WTC11 (cell line): ENCODE measurements around the gene ABCG4. TPM values are rescaled to one million over a fixed set of nuclear protein-coding genes. Genes with fewer than 3 reads are reported as not detected.

ENCODE experiments used
- ATAC-seq: fragments of 200-7000 bp; cut with Tn5 transposase; 2 replicates; pipeline ENCODE4 v1.10.0; 2021; ENCODE audit warnings: mild to moderate bottlenecking, moderate library complexity
- CTCF ChIA-PET: fragments of 300-600 bp; sonication (Branson Sonifier 250); formaldehyde crosslinking; loops from one replicate; lab custom pipeline; 2021; ENCODE audit warnings: antibody characterized with exemption; lab: Charles Lee
- POLR2A ChIA-PET: fragments of 350-600 bp; sonication (Branson Sonifier 250); formaldehyde crosslinking; loops from one replicate; lab custom pipeline; 2021; ENCODE audit warnings: antibody characterized with exemption; lab: Charles Lee
- DNase-seq: peaks from one replicate; pipeline ENCODE4 v3.0.0; 2021; ENCODE audit warnings: low spot score
- H3K27ac Mint-ChIP-seq: 2 replicates; pipeline ENCODE4 v1.8.0; 2021; ENCODE audit warnings: mixed read lengths
- H3K27me3 Mint-ChIP-seq: 2 replicates; pipeline ENCODE4 v1.8.0; 2021; ENCODE audit warnings: low read depth, mild to moderate bottlenecking, moderate library complexity, mixed read lengths
- H3K36me3 Mint-ChIP-seq: 2 replicates; pipeline ENCODE4 v1.8.0; 2021; ENCODE audit warnings: mixed read lengths
- H3K4me1 Mint-ChIP-seq: 2 replicates; pipeline ENCODE4 v1.8.0; 2022; ENCODE audit warnings: mixed read lengths
- H3K4me3 Mint-ChIP-seq: 2 replicates; pipeline ENCODE4 v1.8.0; 2021; ENCODE audit warnings: mild to moderate bottlenecking, moderate library complexity, mixed read lengths
- H3K9me3 Mint-ChIP-seq: 2 replicates; pipeline ENCODE4 v1.8.0; 2021; ENCODE audit warnings: mixed read lengths
- CREM ChIP-seq: sonication (generic); formaldehyde crosslinking; IDR thresholded peaks from 2 replicates; pipeline ENCODE4 v1.8.1; 2022; ENCODE audit warnings: mild to moderate bottlenecking, missing genetic modification reagents, moderate library complexity
- EMX1 ChIP-seq: fragments of 250-450 bp; sonication (Bioruptor Pico); IDR thresholded peaks from 2 replicates; pipeline ENCODE4 v1.8.0; 2021; ENCODE audit warnings: mild to moderate bottlenecking
- ESRRA ChIP-seq: sonication (generic); formaldehyde crosslinking; IDR thresholded peaks from 2 replicates; pipeline ENCODE4 v1.8.1; 2022; ENCODE audit warnings: mild to moderate bottlenecking, missing genetic modification reagents, borderline replicate concordance
- JAZF1 ChIP-seq: fragments of 250-450 bp; sonication (Bioruptor Pico); IDR thresholded peaks from 2 replicates; pipeline ENCODE4 v1.9.0; 2021; ENCODE audit warnings: moderate library complexity, mild to moderate bottlenecking, inconsistent platforms
- JUN ChIP-seq: sonication (generic); formaldehyde crosslinking; IDR thresholded peaks from 2 replicates; pipeline ENCODE4 v1.8.0; 2023; ENCODE audit warnings: mild to moderate bottlenecking, missing genetic modification reagents
- NFYB ChIP-seq: sonication (generic); formaldehyde crosslinking; conservative IDR thresholded peaks from 2 replicates; pipeline ENCODE4 v1.8.0; 2022; ENCODE audit warnings: low read depth, missing genetic modification reagents
- PRRX2 ChIP-seq: fragments of 250-450 bp; sonication (Bioruptor Pico); IDR thresholded peaks from 2 replicates; pipeline ENCODE4 v1.8.0; 2021; ENCODE audit warnings: mild to moderate bottlenecking
- TCF7 ChIP-seq: sonication (generic); formaldehyde crosslinking; IDR thresholded peaks from 2 replicates; pipeline ENCODE4 v1.8.0; 2022; ENCODE audit warnings: mild to moderate bottlenecking, low read depth, missing genetic modification reagents, moderate library complexity
- ZNF219 ChIP-seq: sonication (generic); formaldehyde crosslinking; IDR thresholded peaks from 2 replicates; pipeline ENCODE4 v1.8.0; 2023; ENCODE audit warnings: missing genetic modification reagents, mild to moderate bottlenecking, borderline replicate concordance
- ZNF263 ChIP-seq: sonication (generic); formaldehyde crosslinking; IDR thresholded peaks from 2 replicates; pipeline ENCODE4 v1.8.1; 2022; ENCODE audit warnings: low read depth, mild to moderate bottlenecking, moderate library complexity, missing genetic modification reagents
- ZNF317 ChIP-seq: sonication (generic); formaldehyde crosslinking; IDR thresholded peaks from 2 replicates; pipeline ENCODE4 v1.8.1; 2023; ENCODE audit warnings: low read depth, mild to moderate bottlenecking, moderate library complexity, missing genetic modification reagents, borderline replicate concordance
- ZNF423 ChIP-seq: fragments of 250-450 bp; sonication (Bioruptor Pico); IDR thresholded peaks from 2 replicates; pipeline ENCODE4 v2.1.2; 2022; ENCODE audit warnings: mild to moderate bottlenecking, moderate library complexity
- total RNA-seq: library from RNA; stranded (reverse); gene quantifications from 3 replicates; pipeline ENCODE4 v1.2.3, GENCODE V29; 2021
- TF ChIP-seq, protein P1 (sequence below): sonication (generic); formaldehyde crosslinking; conservative IDR thresholded peaks from 2 replicates; pipeline ENCODE4 v1.8.1; 2022; ENCODE audit warnings: mild to moderate bottlenecking, missing genetic modification reagents
- TF ChIP-seq, protein P2 (sequence below): sonication (generic); formaldehyde crosslinking; IDR thresholded peaks from 2 replicates; pipeline ENCODE4 v1.8.1; 2023; ENCODE audit warnings: mild to moderate bottlenecking, missing genetic modification reagents, borderline replicate concordance
- TF ChIP-seq, protein P3 (sequence below): sonication (generic); formaldehyde crosslinking; IDR thresholded peaks from 2 replicates; pipeline ENCODE4 v1.8.0; 2022; ENCODE audit warnings: missing genetic modification reagents

The ABCG4 gene
- total RNA-seq, 1 experiment from 2014 or later = 4.4 TPM

DNA sequence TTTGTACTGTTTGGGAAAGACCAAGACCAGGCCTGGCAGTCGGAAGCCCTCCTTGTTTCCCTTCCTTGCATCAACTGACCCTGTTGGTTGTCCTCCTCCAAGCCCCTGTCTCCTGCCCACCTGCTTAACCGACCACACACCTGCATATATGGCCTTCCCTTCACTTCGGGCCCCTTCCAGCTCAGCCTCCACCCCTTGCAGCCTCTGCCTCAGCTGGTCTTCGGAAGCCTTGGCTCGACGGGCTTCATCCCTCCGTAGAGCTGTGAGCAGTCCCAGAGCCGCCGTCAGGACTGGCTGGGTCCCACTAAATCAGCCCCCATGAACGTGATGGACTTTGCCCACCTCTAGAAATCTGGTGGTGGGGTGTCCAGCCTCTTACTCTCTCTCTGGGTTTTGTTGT lies 44.8 kb downstream of the ABCG4 start:
- CTCF ChIA-PET = interaction anchor here (4.4 kb wide), 1 partner anchor 39 kb away, joined by 38 read pairs; no protein-coding TSS in a partner anchor
- H3K27me3 Mint-ChIP-seq = no peaks in the 10 kb centered on the region; the same call in 1 of the 2 replicates
- H3K4me1 Mint-ChIP-seq = peaks cover 23% of the 10 kb centered on the region
- no peak for DNase-seq
- no peaks in the 10 kb centered on the region for H3K36me3 Mint-ChIP-seq
- TF ChIP-seq, protein P1, sequence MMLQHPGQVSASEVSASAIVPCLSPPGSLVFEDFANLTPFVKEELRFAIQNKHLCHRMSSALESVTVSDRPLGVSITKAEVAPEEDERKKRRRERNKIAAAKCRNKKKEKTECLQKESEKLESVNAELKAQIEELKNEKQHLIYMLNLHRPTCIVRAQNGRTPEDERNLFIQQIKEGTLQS = no peak
- TF ChIP-seq NFYB (CRISPR knock-in tag) (no peak), JAZF1 (CRISPR knock-in tag) (no peak), PRRX2 (CRISPR knock-in tag) (no peak), ZNF219 (no peak), CREM (no peak), ZNF317 (CRISPR knock-in tag) (no peak), ZNF423 (CRISPR knock-in tag) (no peak), JUN (CRISPR knock-in tag) (no peak), ESRRA (CRISPR knock-in tag) (no peak)
- TF ChIP-seq, protein P2, sequence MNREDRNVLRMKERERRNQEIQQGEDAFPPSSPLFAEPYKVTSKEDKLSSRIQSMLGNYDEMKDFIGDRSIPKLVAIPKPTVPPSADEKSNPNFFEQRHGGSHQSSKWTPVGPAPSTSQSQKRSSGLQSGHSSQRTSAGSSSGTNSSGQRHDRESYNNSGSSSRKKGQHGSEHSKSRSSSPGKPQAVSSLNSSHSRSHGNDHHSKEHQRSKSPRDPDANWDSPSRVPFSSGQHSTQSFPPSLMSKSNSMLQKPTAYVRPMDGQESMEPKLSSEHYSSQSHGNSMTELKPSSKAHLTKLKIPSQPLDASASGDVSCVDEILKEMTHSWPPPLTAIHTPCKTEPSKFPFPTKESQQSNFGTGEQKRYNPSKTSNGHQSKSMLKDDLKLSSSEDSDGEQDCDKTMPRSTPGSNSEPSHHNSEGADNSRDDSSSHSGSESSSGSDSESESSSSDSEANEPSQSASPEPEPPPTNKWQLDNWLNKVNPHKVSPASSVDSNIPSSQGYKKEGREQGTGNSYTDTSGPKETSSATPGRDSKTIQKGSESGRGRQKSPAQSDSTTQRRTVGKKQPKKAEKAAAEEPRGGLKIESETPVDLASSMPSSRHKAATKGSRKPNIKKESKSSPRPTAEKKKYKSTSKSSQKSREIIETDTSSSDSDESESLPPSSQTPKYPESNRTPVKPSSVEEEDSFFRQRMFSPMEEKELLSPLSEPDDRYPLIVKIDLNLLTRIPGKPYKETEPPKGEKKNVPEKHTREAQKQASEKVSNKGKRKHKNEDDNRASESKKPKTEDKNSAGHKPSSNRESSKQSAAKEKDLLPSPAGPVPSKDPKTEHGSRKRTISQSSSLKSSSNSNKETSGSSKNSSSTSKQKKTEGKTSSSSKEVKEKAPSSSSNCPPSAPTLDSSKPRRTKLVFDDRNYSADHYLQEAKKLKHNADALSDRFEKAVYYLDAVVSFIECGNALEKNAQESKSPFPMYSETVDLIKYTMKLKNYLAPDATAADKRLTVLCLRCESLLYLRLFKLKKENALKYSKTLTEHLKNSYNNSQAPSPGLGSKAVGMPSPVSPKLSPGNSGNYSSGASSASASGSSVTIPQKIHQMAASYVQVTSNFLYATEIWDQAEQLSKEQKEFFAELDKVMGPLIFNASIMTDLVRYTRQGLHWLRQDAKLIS (CRISPR knock-in tag) = no peak
- POLR2A ChIA-PET = no interaction called here
- no peak overlapping the region for H3K27ac Mint-ChIP-seq
- no peak overlapping the region for H3K4me3 Mint-ChIP-seq
- no peak for ATAC-seq
- no peaks in the 10 kb centered on the region for H3K9me3 Mint-ChIP-seq

DNA sequence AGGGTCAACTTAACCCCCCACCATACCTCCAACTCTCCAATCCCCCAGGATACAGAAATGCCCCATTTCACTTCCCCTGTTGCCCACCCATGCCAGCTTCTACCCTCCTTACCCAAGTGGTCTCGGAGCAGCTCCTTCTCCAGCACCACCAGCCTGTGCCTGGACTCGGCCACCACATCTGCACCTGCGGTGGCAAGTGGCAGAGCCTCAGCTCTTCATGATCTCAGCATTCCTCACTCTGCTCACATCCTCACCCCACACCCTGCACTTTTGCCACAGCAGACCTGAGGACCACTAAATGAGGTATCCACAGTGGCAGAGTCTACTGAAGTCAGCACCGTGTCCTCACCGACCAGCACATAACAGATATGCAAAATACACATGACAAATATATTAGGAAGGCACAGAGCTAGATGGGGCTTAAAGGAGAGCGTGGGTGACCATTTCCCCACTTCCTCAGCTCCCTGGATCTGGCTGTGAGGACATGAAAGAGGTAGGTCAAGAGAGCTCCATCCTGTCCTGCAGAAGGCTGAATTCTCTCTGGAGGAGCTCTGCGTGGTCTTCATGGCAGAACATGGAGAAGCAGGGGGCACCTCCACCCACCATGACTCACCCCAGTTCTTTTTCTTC lies 46.1 kb downstream of the ABCG4 start:
- H3K9me3 Mint-ChIP-seq = no peaks in the 10 kb centered on the region
- POLR2A ChIA-PET = no interaction called here
- no peaks in the 10 kb centered on the region for H3K36me3 Mint-ChIP-seq
- DNase-seq (no peak), ATAC-seq (no peak)
- H3K4me1 Mint-ChIP-seq = peaks cover 28% of the 10 kb centered on the region
- no peaks in the 10 kb centered on the region; the same call in 1 of the 2 replicates for H3K27me3 Mint-ChIP-seq
- TF ChIP-seq TCF7 (CRISPR knock-in tag) (no peak), ZNF219 (no peak), EMX1 (no peak)
- TF ChIP-seq, all 79 proteins: peak for 0
- CTCF ChIA-PET = interaction anchor here (1.2 to 4.4 kb wide), 9 partner anchors 11 to 280 kb away, joined by 3 to 38 read pairs (median 12); partner anchors contain the start of gene CBL
- H3K27ac Mint-ChIP-seq = no peak overlapping the region
- H3K4me3 Mint-ChIP-seq = peak overlapping the region; percentile 57

DNA sequence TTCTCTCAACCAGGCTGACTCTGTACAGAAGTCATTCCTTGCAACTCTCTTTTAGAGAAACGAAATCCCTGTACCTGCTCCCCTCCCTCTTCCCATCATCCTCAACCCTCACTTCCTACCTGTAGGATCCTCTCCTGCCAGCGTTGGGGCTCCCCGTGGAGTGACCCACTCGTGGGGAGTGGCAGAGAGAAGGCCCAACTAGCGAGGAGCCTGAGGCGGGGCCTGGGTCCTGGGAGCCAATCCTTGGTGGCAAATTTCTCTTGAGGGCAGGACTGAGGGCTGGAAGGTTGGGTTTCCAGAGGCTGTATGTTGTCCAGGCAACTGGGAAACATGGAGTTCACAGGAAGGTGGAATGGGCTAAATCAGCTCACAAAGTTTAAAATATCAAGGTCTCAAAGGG lies 46.8 kb downstream of the ABCG4 start:
- ChIA-PET POLR2A (no interaction called here), CTCF (interaction anchor here (0.9 to 4.4 kb wide), 20 partner anchors 10 to 160 kb away, joined by 3 to 38 read pairs (median 6); partner anchors contain the start of genes C2CD2L, CBL and NLRX1)
- Mint-ChIP-seq H3K36me3 (no peaks in the 10 kb centered on the region), H3K27ac (peak overlapping the region; percentile 47; the same call in 1 of the 2 replicates), H3K9me3 (no peaks in the 10 kb centered on the region), H3K4me1 (peaks cover 28% of the 10 kb centered on the region), H3K27me3 (no peaks in the 10 kb centered on the region; the same call in 1 of the 2 replicates), H3K4me3 (peak overlapping the region; percentile 57)
- ATAC-seq (peak; percentile 97), DNase-seq (peak; percentile 94)
- TF ChIP-seq ZNF263 (CRISPR knock-in tag) = no peak
- TF ChIP-seq, protein P3, sequence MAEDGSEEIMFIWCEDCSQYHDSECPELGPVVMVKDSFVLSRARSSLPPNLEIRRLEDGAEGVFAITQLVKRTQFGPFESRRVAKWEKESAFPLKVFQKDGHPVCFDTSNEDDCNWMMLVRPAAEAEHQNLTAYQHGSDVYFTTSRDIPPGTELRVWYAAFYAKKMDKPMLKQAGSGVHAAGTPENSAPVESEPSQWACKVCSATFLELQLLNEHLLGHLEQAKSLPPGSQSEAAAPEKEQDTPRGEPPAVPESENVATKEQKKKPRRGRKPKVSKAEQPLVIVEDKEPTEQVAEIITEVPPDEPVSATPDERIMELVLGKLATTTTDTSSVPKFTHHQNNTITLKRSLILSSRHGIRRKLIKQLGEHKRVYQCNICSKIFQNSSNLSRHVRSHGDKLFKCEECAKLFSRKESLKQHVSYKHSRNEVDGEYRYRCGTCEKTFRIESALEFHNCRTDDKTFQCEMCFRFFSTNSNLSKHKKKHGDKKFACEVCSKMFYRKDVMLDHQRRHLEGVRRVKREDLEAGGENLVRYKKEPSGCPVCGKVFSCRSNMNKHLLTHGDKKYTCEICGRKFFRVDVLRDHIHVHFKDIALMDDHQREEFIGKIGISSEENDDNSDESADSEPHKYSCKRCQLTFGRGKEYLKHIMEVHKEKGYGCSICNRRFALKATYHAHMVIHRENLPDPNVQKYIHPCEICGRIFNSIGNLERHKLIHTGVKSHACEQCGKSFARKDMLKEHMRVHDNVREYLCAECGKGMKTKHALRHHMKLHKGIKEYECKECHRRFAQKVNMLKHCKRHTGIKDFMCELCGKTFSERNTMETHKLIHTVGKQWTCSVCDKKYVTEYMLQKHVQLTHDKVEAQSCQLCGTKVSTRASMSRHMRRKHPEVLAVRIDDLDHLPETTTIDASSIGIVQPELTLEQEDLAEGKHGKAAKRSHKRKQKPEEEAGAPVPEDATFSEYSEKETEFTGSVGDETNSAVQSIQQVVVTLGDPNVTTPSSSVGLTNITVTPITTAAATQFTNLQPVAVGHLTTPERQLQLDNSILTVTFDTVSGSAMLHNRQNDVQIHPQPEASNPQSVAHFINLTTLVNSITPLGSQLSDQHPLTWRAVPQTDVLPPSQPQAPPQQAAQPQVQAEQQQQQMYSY (CRISPR knock-in tag) = peak; percentile 87
- peak; percentile 77 for TF ChIP-seq NFYB (CRISPR knock-in tag)
